ENCODE measurements around the gene PTGR2. TPM values are rescaled to one million over a fixed set of nuclear protein-coding genes. Genes with fewer than 3 reads are reported as not detected.

PTGR2 gene
- total and polyA plus RNA-seq, 4 donors, result 4.2 to 9.5 (median 7.9) TPM

DNA sequence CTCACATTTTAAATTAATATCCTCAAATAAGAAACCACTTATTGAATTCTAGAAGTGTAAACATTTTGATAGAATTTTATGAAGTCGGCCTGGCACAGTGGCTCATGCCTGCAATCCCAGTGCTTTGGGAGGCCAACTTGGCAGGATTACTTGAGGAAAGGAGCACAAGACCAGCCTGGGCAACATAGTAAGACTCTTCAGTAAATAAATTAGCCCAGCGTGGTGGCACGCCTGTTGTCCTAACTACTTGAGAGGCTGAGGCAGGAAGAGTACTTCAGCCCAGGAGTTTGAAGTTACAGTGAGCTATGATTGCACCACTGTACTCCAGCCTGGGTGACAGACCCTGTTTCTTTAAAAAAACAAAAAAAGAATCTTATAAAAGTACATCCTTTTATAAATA, 26.2 kb downstream of the PTGR2 start:
- H3K9me3 ChIP-seq (ENCODE audit: control insufficient read depth in 4 of 4, low read length in 3 of 4), result no peaks in the 10 kb centered on the region
- WGBS, result 96% methylated on average over 3 of the region's 3 CpGs
- H3K9ac ChIP-seq (ENCODE audit: low read depth in 1 of 2, low read length in 2 of 2), result no peak overlapping the region
- H3K4me3 ChIP-seq (ENCODE audit: low read depth in 1 of 3, low read length in 3 of 3), result no peak overlapping the region
- H3K27me3 ChIP-seq (ENCODE audit: control insufficient read depth in 4 of 4, insufficient read depth in 4 of 4, low read length in 3 of 4), result no peaks in the 10 kb centered on the region
- H3K27ac ChIP-seq (ENCODE audit: low read depth in 1 of 2, low read length in 2 of 2), result no peak overlapping the region
- DNase-seq (ENCODE audit: low spot score), result no peak
- no peaks in the 10 kb centered on the region for H3K4me1 ChIP-seq (ENCODE audit: control insufficient read depth in 4 of 4, insufficient read depth in 4 of 4, low read length in 3 of 4)
- peaks cover 2 to 13% (median 4%) of the 10 kb centered on the region in 4 donors for H3K36me3 ChIP-seq (ENCODE audit: control insufficient read depth in 4 of 4, insufficient read depth in 3 of 4, low read depth in 1 of 4, low read length in 3 of 4)
- TF ChIP-seq YY1 (IDR thresholded peaks at IDR 0.05) (no peak), HNF4G (IDR thresholded peaks at IDR 0.05) (no peak), TAF1 (conservative IDR thresholded peaks at IDR 0.05) (no peak), JUND (IDR thresholded peaks at IDR 0.05) (no peak), EGR1 (IDR thresholded peaks at IDR 0.05; ENCODE audit: low read depth in 2 of 2) (no peak), RAD21 (IDR thresholded peaks at IDR 0.05) (no peak), GABPA (IDR thresholded peaks at IDR 0.05 in 1 of 2, conservative IDR thresholded peaks at IDR 0.05 in 1 of 2) (no peak), RXRA (IDR thresholded peaks at IDR 0.05) (no peak), HNF4A (conservative IDR thresholded peaks at IDR 0.05) (no peak), NR2F2 (IDR thresholded peaks at IDR 0.05) (no peak), FOXA1 (IDR thresholded peaks at IDR 0.05) (no peak), FOXA2 (IDR thresholded peaks at IDR 0.05) (no peak), SP1 (IDR thresholded peaks at IDR 0.05) (no peak)
- TF ChIP-seq, protein P1, sequence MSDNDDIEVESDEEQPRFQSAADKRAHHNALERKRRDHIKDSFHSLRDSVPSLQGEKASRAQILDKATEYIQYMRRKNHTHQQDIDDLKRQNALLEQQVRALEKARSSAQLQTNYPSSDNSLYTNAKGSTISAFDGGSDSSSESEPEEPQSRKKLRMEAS (IDR thresholded peaks at IDR 0.05), result no peak
- TF ChIP-seq, protein P2, sequence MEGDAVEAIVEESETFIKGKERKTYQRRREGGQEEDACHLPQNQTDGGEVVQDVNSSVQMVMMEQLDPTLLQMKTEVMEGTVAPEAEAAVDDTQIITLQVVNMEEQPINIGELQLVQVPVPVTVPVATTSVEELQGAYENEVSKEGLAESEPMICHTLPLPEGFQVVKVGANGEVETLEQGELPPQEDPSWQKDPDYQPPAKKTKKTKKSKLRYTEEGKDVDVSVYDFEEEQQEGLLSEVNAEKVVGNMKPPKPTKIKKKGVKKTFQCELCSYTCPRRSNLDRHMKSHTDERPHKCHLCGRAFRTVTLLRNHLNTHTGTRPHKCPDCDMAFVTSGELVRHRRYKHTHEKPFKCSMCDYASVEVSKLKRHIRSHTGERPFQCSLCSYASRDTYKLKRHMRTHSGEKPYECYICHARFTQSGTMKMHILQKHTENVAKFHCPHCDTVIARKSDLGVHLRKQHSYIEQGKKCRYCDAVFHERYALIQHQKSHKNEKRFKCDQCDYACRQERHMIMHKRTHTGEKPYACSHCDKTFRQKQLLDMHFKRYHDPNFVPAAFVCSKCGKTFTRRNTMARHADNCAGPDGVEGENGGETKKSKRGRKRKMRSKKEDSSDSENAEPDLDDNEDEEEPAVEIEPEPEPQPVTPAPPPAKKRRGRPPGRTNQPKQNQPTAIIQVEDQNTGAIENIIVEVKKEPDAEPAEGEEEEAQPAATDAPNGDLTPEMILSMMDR (IDR thresholded peaks at IDR 0.05; ENCODE audit: low read depth, low read length, missing input control), result no peak
- TF ChIP-seq, protein P3, sequence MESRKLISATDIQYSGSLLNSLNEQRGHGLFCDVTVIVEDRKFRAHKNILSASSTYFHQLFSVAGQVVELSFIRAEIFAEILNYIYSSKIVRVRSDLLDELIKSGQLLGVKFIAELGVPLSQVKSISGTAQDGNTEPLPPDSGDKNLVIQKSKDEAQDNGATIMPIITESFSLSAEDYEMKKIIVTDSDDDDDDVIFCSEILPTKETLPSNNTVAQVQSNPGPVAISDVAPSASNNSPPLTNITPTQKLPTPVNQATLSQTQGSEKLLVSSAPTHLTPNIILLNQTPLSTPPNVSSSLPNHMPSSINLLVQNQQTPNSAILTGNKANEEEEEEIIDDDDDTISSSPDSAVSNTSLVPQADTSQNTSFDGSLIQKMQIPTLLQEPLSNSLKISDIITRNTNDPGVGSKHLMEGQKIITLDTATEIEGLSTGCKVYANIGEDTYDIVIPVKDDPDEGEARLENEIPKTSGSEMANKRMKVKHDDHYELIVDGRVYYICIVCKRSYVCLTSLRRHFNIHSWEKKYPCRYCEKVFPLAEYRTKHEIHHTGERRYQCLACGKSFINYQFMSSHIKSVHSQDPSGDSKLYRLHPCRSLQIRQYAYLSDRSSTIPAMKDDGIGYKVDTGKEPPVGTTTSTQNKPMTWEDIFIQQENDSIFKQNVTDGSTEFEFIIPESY (IDR thresholded peaks at IDR 0.05), result no peak
- TF ChIP-seq, protein P4, sequence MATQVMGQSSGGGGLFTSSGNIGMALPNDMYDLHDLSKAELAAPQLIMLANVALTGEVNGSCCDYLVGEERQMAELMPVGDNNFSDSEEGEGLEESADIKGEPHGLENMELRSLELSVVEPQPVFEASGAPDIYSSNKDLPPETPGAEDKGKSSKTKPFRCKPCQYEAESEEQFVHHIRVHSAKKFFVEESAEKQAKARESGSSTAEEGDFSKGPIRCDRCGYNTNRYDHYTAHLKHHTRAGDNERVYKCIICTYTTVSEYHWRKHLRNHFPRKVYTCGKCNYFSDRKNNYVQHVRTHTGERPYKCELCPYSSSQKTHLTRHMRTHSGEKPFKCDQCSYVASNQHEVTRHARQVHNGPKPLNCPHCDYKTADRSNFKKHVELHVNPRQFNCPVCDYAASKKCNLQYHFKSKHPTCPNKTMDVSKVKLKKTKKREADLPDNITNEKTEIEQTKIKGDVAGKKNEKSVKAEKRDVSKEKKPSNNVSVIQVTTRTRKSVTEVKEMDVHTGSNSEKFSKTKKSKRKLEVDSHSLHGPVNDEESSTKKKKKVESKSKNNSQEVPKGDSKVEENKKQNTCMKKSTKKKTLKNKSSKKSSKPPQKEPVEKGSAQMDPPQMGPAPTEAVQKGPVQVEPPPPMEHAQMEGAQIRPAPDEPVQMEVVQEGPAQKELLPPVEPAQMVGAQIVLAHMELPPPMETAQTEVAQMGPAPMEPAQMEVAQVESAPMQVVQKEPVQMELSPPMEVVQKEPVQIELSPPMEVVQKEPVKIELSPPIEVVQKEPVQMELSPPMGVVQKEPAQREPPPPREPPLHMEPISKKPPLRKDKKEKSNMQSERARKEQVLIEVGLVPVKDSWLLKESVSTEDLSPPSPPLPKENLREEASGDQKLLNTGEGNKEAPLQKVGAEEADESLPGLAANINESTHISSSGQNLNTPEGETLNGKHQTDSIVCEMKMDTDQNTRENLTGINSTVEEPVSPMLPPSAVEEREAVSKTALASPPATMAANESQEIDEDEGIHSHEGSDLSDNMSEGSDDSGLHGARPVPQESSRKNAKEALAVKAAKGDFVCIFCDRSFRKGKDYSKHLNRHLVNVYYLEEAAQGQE (IDR thresholded peaks at IDR 0.05), result no peak
- TF ChIP-seq, protein P5, sequence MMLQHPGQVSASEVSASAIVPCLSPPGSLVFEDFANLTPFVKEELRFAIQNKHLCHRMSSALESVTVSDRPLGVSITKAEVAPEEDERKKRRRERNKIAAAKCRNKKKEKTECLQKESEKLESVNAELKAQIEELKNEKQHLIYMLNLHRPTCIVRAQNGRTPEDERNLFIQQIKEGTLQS (IDR thresholded peaks at IDR 0.05), result no peak
